GM21717 (cell line): ENCODE measurements around the gene ZNF106.

Experiments
- ATAC-seq: cut with Tn5 transposase; IDR thresholded peaks from one replicate; pipeline ENCODE4 v1.9.1; 2021; ENCODE audit warnings: mild to moderate bottlenecking, moderate library complexity; ENCODE audit not compliant: unreplicated experiment

The ZNF106 gene

GRCh38 chr15:42490671-42491538, at the start of gene ZNF106:
Gene ZNF106 (minus strand): TSS chr15:42491141. CDS start chr15:42472289, 18,852 bp downstream.
- no peak for ATAC-seq

GRCh38 chr15:42533246-42533645, 42.3 kb upstream of the ZNF106 start:
- no peak for ATAC-seq

DNA sequence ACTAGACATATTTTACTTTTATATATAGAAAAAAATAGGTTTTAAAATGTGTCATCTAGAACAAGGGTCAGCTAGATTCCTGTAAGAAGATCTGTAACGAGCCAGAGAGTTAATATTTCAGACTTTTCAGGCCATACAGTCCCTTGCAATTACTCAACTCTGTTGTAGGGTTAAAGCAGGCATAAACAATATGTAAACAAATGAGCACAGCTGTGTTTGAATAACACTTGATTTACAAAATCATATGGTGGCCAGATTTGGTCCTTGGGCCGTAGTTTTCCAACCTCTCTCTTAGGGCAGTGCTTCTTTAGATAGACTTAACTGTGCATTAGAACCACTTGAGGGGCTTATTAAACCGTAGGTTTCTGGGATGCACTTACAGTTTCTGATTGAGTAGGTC, 38.0 kb upstream of the ZNF106 start:
- no peak for ATAC-seq

GRCh38 chr15:42523331-42523730, 32.4 kb upstream of the ZNF106 start:
- no peak for ATAC-seq

- no peak for ATAC-seq
Observed at GRCh38 chr15:42511007-42511391, 20.1 kb upstream of the ZNF106 start.

DNA sequence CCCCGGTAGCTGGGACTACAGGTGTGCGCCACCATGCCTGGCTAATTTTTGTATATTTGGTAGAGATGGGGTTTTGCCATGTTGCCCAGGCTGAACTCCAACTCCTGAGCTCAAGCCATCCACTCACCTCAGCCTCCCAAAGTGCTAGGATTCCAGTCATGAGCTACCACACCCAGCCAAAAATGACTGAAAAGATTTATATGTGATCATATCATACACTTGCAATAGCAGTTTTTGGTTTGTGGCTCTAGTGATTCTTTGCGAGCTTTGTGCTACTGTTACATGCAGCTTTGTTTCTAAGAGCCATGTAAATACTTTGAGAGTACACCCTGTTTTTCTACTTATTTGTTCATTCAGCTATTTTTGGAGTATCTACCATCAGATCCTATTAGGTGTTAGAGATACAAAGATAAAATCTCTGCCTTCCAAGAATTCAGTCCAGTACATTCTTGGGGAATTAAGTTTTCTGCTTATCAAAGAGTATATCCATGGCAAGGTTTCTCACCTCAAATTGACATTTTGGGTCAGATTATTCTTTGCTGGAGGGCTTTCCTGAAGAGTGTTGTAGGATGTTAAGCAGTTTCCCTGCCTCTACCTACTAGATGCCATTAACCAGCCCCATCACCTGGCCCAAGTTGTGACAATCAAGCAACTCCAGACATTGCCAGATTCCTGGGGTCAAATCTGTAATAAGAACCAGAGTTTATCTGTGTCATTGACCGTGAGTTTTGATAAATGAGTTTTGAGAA, 19.5 kb upstream of the ZNF106 start:
- no peak for ATAC-seq

DNA sequence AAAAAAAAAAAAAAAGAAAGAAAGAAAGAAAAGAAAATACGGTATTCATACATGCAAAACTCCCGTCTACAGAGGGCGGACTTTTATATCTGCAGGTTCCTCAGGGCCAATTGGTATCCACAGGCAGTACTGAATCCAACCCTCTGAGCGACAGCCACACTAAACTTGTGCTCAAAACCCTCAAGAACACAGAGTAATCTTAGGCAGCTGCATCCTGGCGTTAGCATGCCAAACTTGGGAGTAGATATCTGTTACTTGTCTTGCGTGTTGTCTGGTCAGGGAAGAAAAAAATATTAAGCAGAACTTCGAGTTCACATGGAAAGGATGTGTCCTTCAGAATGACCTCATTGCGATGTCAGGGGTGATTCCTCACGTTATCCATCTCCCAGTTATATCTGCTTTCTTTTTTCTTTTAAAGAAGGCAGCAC, 17.3 kb upstream of the ZNF106 start:
- no peak for ATAC-seq

DNA sequence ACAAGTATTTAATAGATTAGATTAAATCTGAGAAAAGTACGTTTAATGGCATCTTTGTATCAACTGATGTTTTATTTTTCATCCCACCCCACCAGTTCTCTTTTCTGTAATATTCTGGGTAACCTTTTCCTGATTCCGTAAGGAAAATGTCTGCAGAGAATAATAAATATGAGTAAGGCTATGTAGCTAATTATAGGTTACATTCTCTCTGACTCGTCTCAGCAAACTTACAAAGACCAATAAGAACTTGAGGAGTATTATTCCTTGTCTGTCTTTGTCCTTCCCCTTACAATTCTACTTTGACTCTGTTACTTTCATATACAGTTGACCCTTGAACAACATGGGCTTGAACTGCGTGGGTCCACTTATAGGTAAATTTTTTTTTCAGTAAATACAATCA, 16.6 kb upstream of the ZNF106 start:
- no peak for ATAC-seq

DNA sequence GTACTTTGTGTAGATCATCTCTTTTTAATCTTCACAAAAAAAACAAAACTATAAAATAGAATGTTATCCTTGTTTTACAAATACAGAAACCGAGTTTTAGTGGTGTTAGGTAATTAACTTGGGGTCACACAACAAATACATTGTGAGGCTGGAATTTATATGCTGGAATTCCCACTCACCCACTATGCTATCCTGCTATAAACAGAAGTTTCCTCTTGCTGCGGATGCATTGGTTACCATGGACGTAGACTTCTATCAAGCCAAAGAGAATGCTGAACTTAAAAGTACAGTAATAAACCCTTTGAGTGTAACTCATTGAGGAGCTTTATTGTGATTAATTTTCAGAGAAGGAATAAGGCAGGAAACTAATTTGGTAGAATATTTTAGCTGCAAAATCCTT, 13.7 kb upstream of the ZNF106 start:
- ATAC-seq: no peak

GRCh38 chr15:42503825-42504224, 12.9 kb upstream of the ZNF106 start:
- no peak for ATAC-seq

DNA sequence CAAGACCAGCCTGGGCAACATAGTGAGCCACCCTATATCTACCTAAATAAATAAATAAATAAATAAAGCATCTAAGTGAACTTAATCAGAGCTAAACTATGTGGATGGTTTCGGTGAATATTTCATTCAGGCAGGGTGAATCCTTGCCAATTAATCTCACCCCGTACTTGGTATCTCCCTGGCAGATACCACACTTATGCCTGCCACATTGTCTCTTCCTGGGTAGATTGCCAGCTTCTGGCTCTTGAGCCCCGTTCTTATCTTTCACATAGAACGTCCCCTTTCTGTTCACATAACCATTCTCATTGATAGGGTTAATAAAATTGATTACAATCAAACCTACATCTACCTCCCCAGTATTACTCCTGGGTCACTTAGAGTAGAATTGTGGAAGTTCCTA, 11.5 kb upstream of the ZNF106 start:
- ATAC-seq: no peak

- no peak for ATAC-seq
Observed at GRCh38 chr15:42499858-42500609, 9.1 kb upstream of the ZNF106 start.

- ATAC-seq: no peak
Observed at GRCh38 chr15:42498212-42499068, 7.5 kb upstream of the ZNF106 start.

GRCh38 chr15:42495361-42496212, 4.6 kb upstream of the ZNF106 start, which contains the start of gene SNAP23:
Gene SNAP23 (plus strand): TSS chr15:42495634. CDS start chr15:42511847, 16,213 bp downstream.
- peak; percentile 71 for ATAC-seq

GRCh38 chr15:42494998-42495360, 4.0 kb upstream of the ZNF106 start:
- no peak for ATAC-seq

GRCh38 chr15:42493679-42494078, 2.7 kb upstream of the ZNF106 start:
- no peak for ATAC-seq

DNA sequence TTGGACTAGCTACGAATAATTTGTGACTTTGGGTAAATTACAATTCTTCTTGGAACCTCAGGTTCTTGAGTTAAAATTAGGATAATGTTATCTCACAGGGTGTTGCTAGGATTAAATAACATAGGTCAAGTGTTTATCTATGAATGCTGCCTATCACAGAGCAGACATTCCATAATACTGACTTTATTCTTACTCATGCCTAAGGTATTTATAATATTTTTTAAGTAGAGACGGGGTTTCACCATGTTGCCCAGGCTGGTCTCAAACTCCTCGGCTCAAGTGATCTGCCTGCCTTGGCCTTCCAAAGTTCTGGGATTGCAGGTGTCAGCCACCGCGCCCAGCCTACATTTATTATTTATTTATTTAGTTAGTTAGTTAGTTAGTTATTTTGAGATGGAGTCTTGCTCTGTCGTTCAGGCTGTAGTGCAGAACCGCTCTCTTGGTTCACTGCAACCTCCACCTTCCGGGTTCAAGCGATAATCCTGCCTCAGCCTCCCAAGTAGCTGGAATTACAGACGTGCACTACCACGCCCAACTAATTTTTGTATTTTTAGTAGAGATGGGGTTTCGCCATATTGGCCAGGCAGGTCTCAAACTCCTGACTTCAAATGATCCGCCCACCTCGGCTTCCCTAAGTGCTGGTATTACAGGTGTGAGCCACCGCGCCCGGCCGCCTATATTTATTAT, 741 bp upstream of the ZNF106 start:
- ATAC-seq: no peak

GRCh38 chr15:42490291-42490670, 660 bp downstream of the ZNF106 start:
- no peak for ATAC-seq

GRCh38 chr15:42483677-42484076, 7.3 kb downstream of the ZNF106 start:
- no peak for ATAC-seq
